D341Med (cell line): ENCODE results near the gene CAMP.

ENCODE experiments used
- DNase-seq: peaks from one replicate; pipeline ENCODE4 v3.0.0; 2012; ENCODE audit warnings: low spot score

CAMP gene

GRCh38 chr3:48214225-48214624 is 9.1 kb upstream of the CAMP start:
- DNase-seq = no peak

GRCh38 chr3:48215019-48215418 is 8.3 kb upstream of the CAMP start:
- no peak for DNase-seq

- no peak for DNase-seq
These were observed 7.8 kb upstream of the CAMP start for GRCh38 chr3:48215466-48215865.

GRCh38 chr3:48215876-48216275 is 7.4 kb upstream of the CAMP start:
- no peak for DNase-seq

GRCh38 chr3:48217449-48217848 is 5.8 kb upstream of the CAMP start:
- DNase-seq = no peak

GRCh38 chr3:48218537-48218936 is 4.8 kb upstream of the CAMP start:
- DNase-seq = no peak

GRCh38 chr3:48219543-48219942 is 3.8 kb upstream of the CAMP start:
- DNase-seq = no peak

- no peak for DNase-seq
These were observed 2.5 kb upstream of the CAMP start for GRCh38 chr3:48220746-48221145.

- no peak for DNase-seq
These were observed 2.3 kb downstream of the CAMP start for GRCh38 chr3:48225587-48225986.

- DNase-seq = no peak
These were observed 3.6 kb downstream of the CAMP start for GRCh38 chr3:48226939-48227338.

GRCh38 chr3:48232232-48232631 is 8.9 kb downstream of the CAMP start:
- DNase-seq = no peak

GRCh38 chr3:48232734-48233133 is 9.4 kb downstream of the CAMP start:
- DNase-seq = peak; percentile 90

GRCh38 chr3:48233542-48233941 is 10.2 kb downstream of the CAMP start:
- DNase-seq = no peak

GRCh38 chr3:48236531-48236930 is 13.2 kb downstream of the CAMP start:
- DNase-seq = no peak

- DNase-seq = no peak
These were observed 15.3 kb downstream of the CAMP start for GRCh38 chr3:48238531-48239085.

GRCh38 chr3:48240000-48240963 is 17.0 kb downstream of the CAMP start:
- peak; percentile 57 for DNase-seq

- DNase-seq = no peak
These were observed 18.6 kb downstream of the CAMP start for GRCh38 chr3:48241796-48242455.

GRCh38 chr3:48243886-48244285 is 20.6 kb downstream of the CAMP start:
- DNase-seq = no peak

- DNase-seq = no peak
These were observed 21.2 kb downstream of the CAMP start for GRCh38 chr3:48244461-48244860.

- DNase-seq = no peak
These were observed 21.8 kb downstream of the CAMP start for GRCh38 chr3:48245136-48245535.

GRCh38 chr3:48247401-48247811 is 24.1 kb downstream of the CAMP start:
- DNase-seq = no peak

GRCh38 chr3:48248095-48248850 is 25.0 kb downstream of the CAMP start:
- no peak for DNase-seq
